Measurements from ENCODE around the gene ZNF750.

- TF ChIP-seq CTCF (IDR thresholded peaks at IDR 0.05 in 8 of 11, conservative IDR thresholded peaks at IDR 0.05 in 3 of 11) (no peak), POLR2A (IDR thresholded peaks at IDR 0.05) (no peak), POLR2AphosphoS5 (IDR thresholded peaks at IDR 0.05) (no peak)
Observed at GRCh38 chr17:82815354-82815753, 24.5 kb downstream of the ZNF750 start.

Measured in spleen (tissue), 7 donors.